ENCODE data around the gene ANKRD13B.

- TF ChIP-seq CTCF (IDR thresholded peaks at IDR 0.05) (peak; percentile 75), REST (IDR thresholded peaks at IDR 0.05; ENCODE audit: insufficient read depth in 1 of 2, low read depth in 2 of 2, low read length in 1 of 2) (no peak), POLR2AphosphoS5 (IDR thresholded peaks at IDR 0.05; ENCODE audit: low read depth, low read length) (no peak)
Observed at GRCh38 chr17:29565643-29566472, 27.1 kb upstream of the ANKRD13B start.
